HL-60 (cell line): ENCODE data around the gene C9.

Experiments used
- GABPA ChIP-seq: IDR thresholded peaks from 2 replicates; pipeline ENCODE4 v1.6.1; 2012; ENCODE audit warnings: low read depth
- TF ChIP-seq, protein P1 (sequence below): IDR thresholded peaks from one replicate; pipeline ENCODE4 v1.5.1; 2011; ENCODE audit warnings: low read length, control low read depth, inconsistent platforms; ENCODE audit not compliant: insufficient read depth

DNA sequence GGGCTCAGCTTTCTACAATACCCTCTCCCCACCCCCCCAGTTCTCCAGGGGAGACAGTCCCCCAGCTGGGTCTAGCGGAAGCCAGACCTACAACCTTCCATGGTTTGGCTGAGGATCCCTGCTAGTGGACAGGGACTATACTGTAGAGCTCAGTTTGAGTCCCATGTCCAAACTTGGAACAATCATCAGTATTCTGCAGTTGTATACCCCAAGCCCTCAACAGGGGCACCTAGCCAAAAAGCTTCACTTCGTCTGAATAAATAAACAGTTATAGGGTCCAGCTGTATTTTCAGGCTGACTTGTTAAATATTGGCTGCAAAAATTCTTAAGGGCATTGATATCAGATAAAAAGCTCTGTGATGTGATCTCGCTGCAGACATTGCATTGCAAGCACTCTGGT is 15.4 kb upstream of the C9 start:
- TF ChIP-seq, protein P1, sequence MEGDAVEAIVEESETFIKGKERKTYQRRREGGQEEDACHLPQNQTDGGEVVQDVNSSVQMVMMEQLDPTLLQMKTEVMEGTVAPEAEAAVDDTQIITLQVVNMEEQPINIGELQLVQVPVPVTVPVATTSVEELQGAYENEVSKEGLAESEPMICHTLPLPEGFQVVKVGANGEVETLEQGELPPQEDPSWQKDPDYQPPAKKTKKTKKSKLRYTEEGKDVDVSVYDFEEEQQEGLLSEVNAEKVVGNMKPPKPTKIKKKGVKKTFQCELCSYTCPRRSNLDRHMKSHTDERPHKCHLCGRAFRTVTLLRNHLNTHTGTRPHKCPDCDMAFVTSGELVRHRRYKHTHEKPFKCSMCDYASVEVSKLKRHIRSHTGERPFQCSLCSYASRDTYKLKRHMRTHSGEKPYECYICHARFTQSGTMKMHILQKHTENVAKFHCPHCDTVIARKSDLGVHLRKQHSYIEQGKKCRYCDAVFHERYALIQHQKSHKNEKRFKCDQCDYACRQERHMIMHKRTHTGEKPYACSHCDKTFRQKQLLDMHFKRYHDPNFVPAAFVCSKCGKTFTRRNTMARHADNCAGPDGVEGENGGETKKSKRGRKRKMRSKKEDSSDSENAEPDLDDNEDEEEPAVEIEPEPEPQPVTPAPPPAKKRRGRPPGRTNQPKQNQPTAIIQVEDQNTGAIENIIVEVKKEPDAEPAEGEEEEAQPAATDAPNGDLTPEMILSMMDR = no peak
- TF ChIP-seq GABPA = no peak
